ENCODE results near the gene IPCEF1.

IPCEF1 gene, protein sequence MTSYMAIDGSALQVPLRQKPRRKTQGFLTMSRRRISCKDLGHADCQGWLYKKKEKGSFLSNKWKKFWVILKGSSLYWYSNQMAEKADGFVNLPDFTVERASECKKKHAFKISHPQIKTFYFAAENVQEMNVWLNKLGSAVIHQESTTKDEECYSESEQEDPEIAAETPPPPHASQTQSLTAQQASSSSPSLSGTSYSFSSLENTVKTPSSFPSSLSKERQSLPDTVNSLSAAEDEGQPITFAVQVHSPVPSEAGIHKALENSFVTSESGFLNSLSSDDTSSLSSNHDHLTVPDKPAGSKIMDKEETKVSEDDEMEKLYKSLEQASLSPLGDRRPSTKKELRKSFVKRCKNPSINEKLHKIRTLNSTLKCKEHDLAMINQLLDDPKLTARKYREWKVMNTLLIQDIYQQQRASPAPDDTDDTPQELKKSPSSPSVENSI

DNA sequence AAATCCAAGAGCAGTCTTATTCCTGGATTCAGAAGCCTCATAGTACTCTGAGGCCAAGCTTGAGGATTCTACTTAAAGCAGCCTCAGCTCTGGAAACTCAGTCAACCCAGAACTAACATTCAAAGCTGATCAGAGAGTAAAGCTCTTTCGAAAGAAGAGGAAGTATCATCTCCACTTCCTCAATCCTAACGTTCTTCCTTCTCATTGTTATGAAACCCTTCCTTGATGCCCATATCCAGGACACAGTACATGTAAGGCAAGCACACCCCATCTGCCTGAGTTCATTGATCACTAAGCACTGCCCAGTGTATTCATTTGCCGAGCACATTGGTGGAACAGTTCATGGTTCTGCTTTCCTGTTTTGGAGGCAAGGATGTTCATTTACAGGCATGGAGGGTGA lies at the start of gene IPCEF1:
Gene IPCEF1, minus strand, starts transcription at position 114 of the 400 bp plus-strand sequence. CDS start 90,856 bp downstream, outside the sequence.
- DNase-seq: no peak

DNA sequence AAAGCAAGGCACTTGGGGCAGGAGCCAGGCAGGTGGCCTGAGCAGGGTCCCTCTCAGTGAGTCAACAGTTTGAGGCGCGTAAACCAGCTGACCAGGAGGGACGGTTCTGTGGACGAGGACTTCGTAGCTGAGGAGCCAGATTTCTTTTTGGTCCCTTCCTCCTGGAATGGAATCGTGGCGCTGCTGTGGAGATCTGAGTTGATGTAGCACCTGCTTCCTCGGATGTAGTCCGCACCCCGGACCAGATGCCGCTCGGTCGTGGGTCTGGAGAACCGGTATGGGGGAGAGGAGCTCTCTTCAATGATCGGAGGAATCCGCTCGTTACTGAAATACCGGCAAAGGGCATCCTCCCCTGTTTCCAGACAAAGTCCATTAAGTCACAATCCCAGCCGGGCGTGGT lies 49.7 kb upstream of the IPCEF1 start:
- no peak for DNase-seq

DNA sequence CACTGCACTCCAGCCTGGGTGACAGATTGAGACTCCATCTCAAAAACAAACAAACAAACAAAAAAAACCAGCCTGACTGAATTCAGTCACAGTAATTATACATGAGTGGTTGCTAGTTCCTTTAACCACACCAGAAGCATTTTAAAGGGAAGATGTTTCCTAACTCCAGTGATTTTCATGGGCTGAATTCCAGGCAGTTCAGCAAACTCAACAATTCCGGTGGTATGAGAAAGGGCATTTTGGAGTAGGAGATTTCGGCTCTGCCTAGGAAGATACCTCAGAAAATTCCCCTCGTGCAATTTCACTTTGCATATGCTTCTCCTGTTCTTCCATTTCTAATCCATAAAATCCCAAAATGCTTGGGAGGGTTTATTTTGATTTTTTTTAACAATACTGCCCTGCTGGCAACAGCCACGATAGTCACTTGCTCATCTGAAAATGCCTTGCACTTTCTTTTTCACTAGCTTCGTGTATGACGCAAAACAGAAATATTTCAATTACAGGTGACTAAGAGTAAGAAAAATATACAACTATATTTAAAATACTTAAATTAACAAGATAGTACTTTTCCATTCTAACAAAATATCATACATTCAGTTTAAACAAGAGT lies 48.3 kb upstream of the IPCEF1 start:
- DNase-seq: no peak

DNA sequence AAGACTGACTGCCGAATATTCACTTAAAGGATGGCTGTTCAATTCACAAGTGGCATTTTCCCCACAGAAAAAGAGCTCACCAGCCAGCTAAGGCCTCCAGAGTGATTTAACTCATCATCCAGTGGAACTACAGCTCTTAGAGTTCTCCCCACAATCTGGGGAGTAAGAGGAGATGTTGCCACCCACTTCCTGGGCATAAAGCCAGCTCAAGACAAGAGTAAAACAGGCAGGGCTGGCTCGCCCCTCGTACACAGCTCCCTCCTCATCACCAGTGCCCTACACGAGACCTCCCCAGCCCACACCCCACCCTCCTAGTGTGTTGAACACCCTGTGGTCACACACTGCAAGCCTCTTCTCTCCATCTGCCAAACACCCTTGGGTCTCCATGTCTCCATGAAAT lies 47.2 kb upstream of the IPCEF1 start:
- DNase-seq: no peak

DNA sequence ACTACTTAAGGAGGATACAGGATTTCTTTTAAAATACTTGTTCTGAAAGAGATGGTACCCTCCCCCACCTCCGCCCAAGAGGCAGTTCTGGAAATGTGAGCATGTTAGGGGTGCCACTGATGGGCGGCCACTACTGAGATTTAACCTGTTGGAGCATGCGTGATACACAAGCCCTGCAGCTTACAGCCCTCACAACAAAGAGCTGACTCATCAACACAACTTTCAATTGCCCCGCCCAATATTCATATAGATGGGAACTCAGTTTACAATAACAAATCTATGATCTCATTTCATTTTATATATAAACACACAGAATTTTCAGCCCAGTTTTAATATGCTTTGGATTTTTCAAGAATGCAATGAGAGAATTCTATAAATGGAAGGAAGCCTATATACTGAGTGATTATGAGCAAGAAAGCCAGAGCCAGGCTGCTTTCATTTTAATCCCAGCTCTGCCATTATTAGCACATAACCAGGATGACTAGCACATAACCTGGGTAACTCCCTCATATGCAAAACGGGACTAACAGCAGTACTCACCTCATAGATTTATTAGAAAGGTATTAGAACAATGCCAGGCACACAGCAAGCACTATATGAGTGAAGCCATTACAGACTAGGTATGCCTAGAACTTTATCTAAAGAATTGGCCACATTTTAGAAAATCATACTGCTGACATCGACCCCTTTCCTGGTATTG lies 45.6 kb upstream of the IPCEF1 start:
- DNase-seq: no peak

DNA sequence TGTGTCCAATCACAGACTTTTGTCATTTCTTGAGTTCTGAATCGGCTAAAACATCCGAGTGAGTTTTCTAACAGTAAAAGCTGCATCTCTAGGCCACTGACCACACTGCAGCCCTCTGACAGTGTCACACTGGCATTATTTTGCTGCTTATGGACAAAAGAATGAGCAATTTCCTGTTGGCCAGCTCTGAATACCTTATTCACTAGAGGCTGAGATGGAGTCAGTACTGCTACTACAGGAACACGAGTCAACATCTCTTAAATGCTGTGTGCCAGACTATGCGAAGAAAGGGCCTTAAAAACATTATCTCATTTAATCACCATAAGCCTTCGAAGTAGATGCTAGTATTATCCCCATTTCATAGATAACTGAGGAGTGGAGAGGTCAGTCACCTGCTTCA lies 42.5 kb upstream of the IPCEF1 start:
- no peak for DNase-seq

DNA sequence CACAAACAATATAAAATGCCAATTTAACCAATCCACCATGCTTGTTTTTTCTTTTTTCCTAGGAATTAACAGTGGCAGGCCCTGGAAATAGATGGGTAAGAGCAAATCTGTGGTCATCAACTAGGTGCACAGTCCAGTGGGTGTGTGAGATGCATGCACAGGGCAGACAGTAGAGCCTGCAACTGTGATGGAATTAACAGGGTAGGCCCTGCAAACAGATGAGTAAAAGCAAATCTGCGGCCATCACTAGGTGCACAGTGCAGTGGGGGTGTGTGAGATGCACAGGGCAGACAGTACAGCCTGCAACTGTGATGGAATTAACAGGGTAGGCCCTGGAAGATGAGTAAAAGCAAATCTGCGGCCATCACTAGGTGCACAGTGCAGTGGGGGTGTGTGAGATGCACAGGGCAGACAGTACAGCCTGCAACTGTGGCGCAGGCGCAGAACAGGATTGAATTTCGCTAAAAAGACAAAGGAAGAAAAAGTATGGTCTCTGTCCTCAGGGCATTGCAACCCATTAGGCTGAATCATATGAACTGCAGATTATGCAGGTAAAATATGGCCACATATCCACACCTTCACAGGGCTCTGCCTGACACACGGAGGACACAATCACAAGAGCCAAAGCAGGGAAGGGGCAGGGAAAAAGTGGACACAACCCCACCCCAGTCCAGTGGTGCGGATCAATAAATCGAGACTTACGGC lies 41.0 kb upstream of the IPCEF1 start:
- no peak for DNase-seq

DNA sequence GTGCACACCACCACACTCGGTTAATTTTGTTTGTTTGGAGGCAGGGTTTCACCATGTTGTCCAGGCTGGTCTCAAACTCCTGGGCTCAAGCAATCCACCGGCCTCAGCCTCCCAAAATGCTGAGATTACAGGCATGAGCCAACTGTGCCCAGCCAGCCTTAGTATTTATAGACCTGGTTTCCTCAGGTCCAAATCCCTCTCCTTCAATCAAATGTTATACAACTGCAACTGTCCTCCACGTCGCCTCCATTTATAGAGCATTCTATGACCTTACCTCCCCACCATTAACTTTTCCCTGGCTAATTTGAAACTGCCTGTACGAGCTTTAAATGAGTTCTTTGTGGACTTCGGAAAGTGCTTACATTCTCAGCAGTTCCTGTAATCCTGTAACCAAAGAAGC lies 39.3 kb upstream of the IPCEF1 start:
- no peak for DNase-seq

DNA sequence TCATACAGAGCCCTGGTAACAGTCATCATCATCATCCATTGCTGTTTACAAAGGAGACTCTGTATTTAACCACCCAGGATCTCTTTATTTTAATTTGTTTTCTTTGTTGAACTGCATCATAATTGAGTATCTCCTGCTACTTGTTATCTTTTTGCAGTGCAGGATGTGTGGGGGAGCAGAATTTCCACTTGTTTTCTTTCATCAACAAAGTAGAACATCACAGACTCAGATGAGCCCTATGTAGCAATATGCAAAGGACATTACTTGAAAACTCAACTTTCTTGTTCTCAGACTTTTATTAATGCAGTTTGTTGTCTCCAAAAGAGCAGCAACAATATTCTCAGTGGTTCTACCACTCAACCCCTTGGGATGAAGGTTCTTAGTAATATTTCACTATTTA lies 38.7 kb upstream of the IPCEF1 start:
- DNase-seq: no peak

DNA sequence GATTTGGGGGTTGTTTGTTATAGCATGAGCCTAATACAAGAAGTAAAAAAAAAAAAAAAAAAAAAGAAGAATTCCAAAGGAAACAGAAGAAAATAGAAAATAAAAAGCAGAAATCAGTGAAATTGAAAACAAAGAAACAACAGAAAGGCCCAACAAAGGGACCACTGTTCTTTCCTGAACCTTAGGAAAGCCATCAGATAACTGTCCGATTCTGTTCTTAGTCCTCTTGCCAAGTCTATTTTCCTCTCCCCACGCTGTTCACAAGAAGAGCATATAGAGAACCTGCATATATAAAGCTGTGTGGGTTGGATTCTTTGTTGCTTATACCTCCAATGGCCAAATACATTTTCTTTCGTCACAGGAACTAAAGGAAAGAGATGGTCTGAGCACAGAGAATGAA lies 38.0 kb upstream of the IPCEF1 start:
- no peak for DNase-seq

DNA sequence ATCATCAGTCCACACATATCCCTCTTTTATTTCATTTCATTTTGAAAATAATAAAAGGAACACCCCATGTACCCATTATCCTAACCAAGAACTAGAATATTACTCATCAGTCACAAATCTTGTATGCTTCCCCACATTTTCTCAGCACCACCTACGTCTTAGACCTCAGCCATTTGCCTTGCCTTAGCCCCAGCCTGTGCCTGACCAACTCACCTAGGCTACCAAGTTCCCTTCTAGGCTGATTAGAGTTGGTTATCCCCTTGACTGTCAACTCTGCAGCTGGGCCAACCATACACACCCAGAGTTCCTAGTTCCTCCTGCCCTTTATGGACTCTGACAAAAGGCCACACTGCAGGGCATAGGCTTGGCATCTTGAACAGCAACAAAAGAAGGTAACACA lies 33.4 kb upstream of the IPCEF1 start:
- no peak for DNase-seq

DNA sequence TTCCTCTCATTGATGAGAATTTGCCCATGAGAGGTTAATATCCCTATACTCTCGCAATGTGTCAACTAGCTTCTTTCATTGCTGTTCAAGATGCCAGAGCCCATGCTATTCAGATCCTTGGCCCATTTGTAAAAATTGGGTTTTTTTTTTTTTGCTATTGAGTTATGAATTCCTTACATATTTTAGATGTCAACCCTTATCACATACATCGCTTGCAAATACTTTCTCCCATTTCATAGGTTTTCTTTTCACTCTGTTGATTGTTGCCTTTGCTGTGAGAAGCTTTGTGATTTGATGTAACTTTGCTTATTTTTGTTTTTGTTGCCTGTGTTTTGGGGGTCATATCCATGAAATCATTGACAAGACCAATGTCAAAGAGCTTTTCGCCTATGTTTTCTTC lies 32.2 kb upstream of the IPCEF1 start:
- DNase-seq: no peak

DNA sequence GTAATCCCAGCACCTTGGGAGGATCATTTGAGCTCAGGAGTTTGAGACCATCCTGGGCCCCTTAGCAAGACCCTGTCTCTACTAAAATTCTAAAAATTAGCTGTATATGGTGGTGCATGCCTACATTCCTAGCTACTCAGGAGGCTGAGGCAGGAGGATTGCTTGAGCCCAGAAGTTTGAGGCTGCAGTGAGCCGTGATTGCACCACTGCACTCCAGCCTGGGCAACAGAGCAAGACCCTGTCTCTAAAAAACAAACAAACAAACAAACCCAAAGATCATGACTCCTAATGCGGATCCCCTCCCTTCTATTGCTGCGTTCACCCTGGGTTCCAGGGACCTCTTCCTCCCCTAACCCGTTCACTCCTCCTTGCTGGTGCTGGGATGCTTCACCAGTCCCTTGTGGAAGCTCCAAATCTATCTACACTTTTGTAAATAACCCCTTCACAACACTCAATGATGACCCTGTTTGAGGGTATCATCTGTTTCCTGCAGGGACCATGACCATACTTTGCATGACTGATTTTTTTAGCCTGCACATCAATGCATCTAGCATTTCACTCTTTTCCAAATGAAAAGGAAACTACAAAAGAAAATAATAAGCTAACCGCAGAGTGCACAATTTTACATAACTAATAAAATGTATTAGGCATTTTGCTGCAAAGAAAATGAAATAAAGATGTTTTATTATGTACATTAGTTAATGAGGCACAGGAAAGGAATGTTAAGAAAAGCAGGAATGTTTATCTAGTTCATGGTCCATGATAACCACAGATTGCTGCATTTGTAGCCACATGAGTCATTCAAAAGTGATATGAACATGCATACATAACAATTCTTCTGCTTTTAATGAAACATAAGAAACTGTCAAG lies 30.5 kb upstream of the IPCEF1 start:
- DNase-seq: no peak

DNA sequence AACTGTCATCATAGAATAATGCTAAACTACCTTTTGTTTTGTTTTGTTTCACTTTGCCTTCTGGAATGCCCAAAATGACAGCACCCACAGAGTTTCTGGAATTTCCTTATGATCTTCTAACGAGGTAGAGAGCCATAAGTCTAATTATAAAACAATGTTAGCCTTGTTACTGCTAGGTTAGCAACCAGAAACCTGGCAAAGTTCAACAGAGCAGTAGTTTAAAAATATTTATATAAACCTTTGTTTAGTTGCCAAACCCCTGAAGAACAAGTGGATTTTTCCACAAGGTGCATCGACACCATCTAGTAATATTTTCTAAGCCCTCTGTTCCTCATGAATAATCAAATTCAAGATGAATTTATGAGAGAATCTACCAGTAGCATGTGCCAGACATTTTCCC lies 27.6 kb upstream of the IPCEF1 start:
- DNase-seq: no peak

DNA sequence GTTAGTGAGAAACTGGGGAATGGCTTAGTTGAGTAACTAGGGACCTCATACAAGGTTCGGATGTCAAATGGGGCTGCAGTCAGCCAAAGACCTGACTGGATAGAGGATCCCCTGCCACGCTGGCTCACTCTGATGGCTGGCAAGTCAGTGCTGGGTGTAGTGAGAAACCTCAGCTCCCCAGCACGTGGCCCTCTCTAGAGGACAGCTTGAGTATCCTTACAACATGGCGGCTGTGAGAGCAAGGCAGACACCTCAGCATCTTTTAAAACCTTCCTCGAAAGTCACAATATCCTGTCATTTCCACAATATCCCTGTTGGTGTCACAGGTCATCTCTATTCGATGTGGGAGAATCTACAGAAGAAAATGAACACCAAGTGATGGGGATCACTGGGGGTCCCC lies 26.7 kb upstream of the IPCEF1 start:
- DNase-seq: no peak

DNA sequence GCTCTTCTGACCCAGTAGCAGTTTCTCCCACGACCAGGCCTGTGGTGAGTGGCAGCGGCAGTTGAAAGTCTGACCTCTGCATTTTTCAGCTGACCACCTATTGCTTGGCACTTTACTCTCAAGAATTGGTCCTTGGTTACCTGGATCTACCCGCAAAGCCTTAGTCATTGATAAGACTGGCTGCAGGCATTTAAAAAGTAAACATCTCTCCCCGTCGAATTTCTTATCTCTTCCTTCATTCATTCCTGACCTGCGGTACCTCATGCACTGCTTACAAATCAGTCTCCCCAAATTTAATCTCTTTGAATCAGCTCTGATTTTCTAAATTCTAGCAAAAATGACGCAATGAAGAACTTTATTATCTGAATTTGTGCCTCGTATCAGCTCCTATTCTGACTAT lies 26.1 kb upstream of the IPCEF1 start:
- no peak for DNase-seq

DNA sequence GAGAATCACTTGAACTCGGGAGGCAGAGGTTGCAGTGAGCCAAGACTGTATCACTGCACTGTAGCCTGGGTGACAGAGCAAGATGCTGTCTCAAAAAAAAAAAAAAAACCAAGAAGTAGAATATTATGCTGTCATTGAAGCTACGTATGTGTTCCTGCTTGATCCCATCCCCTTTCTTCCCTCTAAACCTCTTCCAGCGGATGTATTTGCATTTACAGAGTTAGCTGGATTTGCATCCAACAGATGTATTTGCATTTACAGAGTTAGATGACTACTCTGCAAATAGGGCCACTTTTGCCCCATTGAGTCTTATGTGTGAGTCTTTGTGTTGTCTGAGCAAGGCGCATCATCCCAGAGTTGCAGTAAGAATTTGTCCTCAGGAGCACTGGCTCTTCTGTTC lies 24.9 kb upstream of the IPCEF1 start:
- DNase-seq: no peak

DNA sequence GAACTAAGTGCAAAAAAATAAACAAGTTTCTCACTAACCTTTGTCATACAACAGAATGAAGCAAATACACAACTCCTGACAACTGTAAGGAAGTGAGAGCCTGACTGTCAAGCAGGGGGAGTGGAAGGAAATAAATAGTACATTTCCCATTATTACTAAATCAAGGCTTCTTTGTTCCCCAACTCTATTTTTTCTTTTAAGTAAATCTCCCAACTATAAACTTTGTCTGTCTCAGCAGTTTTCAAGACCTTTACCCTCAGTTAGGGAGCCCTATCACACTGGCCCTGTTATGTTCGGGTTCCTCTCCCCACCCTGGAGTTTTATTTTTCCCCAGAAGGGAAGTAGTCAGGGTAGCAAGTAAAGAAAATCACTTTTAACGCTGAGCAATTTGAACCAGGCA lies 24.1 kb upstream of the IPCEF1 start:
- DNase-seq: no peak

DNA sequence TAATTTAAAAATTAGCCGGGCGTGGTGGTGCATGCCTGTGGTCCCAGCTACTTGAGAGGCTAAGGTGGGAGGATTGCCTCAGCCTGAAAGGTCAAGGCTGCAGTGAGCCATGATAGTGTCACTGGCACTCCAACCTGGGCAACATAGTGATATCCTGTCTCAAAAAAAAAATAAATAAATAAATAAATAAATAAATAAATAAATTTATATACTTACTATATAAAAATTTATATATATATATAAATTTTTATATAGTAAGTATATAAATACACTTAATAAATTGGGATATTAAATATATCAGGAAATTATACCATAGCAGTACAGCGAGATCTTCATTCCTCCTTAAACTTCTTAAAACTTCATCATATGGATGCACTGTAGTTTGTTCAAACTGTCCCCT lies 23.0 kb upstream of the IPCEF1 start:
- no peak for DNase-seq

DNA sequence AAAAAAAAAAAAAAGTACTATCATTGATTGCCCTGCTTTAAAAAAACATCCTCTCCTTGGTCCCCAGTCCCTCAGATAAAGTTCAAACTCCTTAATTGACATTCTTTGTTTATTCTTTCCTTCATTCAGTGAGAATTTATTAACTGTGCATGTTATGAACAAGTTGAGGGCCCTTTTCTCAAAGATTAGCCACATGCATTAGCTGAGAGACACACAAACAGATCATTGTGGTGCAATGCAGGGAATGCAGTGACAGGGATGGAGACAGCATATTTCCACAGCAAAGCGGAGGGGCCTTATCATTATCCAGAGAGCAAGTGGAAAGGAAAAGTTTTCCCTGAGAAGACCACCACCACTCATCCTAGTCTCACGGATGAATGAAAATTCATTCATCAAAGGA lies 21.9 kb upstream of the IPCEF1 start:
- DNase-seq: no peak

DNA sequence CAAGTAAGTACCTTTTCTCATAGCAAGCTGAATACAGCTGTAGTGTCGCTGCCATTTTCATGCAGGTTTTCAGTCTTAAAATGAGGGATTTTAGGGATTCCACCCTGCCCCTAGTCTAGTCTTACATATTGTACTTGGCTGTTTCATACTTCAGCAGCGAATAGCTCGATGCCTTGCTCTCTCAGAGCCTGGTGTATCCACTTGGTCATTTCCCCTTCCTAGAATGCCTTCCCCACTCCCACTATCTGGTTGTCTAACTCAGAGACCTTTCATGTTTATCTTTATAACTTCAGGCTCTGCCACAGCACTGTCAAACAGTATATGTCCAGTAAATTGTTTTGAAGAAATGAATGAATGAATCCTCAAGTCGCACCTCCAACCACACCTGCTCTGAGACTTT lies 21.1 kb upstream of the IPCEF1 start:
- no peak for DNase-seq

DNA sequence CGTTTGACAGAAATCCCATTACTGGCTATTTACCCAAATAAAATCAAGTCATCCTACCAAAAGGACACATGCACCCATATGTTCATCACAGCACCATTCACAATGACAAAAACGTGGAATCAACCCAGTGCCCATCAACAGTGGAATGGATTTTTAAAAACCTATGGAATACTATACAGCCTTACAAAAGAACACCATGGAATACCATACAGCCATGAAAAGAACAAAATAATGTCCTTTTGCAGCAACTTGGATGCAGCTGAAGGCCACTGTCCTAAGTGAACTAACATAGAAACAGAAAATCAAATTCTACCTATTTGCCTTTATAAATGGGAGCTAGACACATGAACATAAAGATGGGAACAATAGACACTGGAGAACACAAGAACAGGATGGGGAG lies 17.4 kb upstream of the IPCEF1 start:
- DNase-seq: no peak

DNA sequence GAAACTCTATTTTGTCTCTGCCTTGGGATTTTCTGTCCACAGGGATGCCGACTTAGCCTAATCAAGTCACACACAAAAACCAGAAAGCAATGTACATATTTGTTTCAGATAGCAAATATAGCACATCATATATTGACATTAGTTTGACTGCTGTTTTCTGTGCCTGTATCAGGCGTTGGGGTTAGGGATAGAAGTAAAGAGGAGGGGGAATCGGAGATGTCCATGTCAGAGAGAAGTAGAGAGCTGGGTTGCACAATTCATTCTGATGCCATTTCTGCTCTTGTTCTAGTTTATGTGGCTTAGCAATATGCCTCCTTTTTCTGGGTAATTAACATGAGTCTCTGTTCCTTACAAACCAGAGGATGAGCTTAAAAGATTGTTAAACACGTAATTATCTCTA lies 14.7 kb upstream of the IPCEF1 start:
- no peak for DNase-seq
